Renal cortex interstitium (tissue), 11 donors: ENCODE results near the gene TPST1. TPM values are rescaled to one million over a fixed set of nuclear protein-coding genes. Genes with fewer than 3 reads are reported as not detected.
"Not testable (repeated sequence)": the region's sequence is repeated elsewhere in the genome, so short reads cannot be mapped to it uniquely, and the experiment has no call there.

Experiments used
- DNase-seq, 11 donors: peaks; one replicate each; pipeline ENCODE4 v3.0.0-alpha.2; 2013; ENCODE audit warnings: low read depth in 9 of 11, low spot score in 4 of 11; ENCODE audit errors: extremely low read depth in 1 of 11
- polyA plus RNA-seq, 3 donors: library from polyadenylated mRNA; unstranded; fragments of 120-200 nt; gene quantifications; one replicate each; pipeline ENCODE4 v1.2.1, GENCODE V29; 2013; ENCODE audit not compliant: insufficient read length in 3 of 3

Gene TPST1
- polyA plus RNA-seq, 3 donors, result 40.8 to 43.6 (median 41.8) TPM

DNA sequence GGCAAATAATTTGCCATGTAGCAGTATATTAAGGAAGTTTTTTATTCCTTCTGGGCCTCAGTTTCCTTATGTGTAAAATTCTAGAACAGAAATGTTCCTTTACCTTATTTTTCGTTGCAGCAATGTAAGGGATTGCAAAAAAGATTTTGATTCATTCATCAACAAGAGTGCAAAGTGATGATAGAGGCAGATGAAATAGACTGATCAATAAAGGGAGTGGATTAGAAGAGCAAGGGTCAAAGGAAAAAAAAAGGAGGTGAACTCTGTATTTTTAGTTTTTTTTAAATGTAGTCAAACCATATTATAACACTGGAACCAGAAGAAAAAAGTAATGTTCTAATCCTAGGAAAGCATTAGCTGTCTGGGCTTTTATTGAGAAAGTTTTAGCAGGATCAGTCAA, 14.7 kb downstream of the TPST1 start:
- DNase-seq, result no peak

DNA sequence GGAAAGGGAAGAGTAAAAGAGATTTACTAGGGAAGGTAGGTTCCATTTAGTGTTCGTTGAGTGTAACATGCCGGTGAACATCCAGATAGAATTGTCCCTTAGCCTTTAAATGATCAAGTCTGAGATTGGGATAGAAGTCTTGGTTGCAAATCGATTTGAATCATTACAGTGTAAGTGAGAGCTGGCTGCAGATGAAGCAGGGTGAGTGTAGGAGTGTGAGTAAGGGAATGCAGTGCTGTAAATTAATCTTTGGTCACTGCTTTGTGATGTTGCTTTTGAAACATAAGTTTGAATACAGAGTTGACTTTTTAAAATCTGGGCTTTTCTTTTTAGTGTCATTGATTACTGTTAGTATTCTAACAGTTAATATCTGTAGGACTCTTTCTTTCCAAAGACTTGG, 16.3 kb downstream of the TPST1 start:
- DNase-seq, result no peak

DNA sequence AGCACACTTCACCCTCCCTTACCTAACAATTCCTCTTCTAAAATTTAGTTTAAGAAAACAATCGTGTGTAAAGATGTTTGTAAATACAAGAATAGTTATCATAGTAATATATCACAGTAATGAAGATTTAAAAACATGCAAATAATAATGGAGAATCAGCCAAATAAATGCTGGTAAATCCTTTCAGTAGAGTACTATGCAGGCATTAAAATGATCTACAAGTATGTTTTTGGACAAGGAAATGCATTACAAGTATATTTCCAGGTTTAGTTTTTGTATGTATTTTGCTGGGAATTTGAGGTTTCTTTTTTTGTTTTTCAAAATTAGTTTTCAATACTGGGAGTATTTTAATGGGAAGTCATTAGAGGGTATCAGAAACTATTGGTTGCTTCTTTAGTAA, 22.7 kb downstream of the TPST1 start:
- no peak for DNase-seq

DNA sequence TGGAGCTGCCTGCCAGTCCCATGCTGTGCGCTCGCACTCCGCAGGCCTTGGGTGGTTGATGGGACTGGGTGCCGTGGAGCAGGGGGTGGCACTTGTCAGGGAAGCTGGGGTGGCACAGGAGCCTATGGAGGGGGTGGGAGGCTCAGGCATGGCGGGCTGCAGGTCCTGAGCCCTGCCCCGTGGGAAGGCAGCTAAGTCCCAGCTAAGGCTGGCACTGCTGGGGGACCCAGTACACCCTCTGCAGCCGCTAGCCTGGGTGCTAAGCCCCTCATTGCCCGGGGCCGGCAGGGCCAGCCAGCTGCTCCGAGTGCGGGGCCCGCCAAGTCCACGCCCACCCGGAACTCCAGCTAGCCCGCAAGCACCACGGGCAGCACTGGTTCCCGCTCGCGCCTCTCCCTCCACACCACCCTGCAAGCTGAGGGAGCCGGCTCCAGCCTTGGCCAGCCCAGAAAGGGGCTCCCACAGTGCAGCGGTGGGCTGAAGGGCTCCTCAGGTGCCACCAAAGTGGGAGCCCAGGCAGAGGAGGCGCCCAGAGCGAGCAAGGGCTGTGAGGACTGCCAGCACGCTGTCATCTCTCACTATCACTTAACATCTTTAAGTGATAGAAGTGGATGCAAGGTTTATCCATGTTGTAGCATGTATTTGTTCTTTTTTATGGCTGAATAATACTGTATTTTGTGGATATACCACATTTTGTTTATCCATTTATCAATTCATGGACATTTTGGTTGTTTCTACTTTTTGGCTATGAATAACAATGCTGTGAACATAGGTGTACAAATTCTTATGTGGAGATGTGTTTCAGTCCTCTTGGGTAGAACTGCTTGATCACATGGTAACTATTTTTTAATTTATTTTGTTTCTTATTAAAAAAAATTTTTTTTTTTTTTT, 26.4 kb downstream of the TPST1 start:
- DNase-seq, result not testable (repeated sequence)

DNA sequence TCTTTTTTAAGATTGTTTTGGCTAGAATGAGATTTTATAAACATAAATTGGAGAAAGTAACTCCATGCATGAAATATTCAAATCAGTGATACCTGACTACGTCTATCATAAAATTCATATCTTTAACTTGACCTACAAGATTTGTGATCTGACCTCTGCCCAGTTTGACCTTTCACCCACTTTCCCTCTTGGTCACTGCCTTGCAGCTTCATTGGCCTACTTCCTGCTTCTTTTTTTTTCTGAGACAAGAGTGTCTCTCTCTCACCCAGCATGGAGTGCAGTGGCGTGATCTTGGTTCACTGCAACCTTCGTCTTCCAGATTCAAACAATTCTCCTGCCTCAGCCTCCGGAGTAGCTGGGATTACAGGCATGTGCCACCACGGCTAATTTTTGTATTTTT, 28.5 kb downstream of the TPST1 start:
- no peak for DNase-seq

DNA sequence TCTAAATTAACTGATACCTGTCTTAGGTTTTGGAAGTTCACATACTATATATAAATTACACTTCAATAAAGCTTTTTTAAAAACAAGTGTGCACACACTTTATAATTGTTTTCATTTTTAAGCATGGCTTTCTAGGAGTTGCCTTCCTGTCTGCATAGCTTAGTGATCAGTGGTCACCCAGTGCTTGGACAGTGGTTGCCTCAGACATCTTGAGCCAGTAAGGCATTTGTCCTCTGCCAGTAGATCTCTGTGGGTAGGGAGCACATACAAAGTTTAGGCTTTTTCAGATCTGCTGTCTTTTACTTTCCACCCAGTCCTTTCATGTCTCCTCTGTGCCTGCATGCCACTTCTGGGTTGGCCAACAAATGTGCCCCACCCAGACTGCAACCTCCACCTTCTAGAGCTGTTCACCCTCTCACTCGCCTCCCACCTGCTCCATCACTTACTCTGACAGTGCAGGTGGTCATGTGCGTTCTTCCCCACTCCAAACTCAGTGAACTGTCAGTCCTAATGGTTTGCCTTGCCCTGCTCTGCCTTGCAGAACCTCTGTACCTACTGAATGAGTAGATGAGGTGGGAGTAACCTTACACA, 31.7 kb downstream of the TPST1 start:
- no peak for DNase-seq

DNA sequence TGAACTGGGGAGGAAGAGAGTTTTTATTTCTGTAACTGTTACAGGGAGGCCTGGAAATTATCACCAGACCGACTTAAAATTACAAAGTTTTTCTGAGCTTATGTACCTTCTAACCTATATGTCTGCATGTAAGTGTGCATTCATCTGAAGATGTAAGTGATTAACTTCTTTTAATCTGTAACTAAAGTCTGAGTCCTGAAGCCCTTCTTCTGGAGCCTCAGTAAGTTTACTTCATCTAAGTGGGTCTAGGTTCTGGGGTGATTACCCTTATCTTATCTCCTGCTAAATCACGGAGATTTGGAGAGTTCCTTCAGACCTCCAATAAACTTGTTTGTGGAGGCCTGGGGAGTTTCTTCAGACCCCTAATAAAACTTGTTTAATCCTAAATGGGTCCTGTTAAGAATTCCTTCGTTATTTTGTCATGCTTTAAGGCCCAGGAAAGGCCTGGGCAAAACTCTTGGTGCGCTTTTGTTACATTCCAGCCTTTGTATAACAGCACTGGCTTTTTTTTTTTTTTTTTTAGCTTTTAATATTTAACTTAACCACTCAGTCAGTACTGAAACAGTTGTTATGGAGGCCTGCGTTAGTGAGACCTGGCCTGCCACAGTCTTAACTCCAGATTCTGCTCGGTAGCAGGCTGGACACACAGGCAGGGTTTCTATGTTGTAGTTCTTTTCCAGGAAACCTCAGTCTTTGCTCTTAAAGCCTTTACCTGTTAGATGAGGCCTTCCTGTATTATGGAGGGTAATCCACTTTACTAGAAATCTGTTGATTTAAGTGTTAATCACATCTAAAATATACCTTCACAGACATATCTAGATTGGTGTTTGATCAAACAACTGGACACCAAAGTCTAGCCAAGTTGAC, 33.0 kb downstream of the TPST1 start:
- peak in 2 of 11 donors; percentile 11 to 39 for DNase-seq

DNA sequence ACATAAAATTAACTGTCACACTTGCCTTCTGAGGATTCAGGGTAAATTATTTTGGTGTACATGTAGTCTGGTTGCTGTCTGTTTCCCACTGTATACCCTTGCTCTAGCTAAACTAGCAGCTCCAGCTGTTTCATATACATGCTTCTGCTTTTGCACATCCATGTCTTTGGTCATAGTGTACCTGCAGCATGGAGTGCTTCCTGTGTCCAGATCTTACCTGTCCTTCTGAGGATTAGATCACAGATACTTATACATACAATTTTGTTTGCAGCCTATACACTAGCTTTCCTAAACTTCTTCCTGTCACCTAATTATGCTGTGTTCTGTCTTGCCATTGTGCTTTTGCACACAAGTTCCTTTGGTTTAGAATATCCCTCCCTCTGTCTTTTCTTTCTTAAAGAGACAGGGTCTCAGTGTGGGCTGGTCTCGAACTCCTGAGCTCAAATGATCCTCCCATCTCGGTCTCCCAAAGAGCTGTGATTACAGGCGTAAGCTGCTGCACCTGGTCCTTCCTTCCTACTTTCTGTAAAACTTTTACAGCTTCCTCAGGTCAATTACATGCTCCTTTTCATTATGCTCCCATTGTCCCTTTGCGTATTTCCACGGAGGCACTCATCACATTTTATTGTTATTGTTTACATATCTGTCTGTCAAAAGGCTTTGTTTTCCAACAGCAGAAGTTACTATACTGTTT, 33.8 kb downstream of the TPST1 start:
- DNase-seq, result no peak

DNA sequence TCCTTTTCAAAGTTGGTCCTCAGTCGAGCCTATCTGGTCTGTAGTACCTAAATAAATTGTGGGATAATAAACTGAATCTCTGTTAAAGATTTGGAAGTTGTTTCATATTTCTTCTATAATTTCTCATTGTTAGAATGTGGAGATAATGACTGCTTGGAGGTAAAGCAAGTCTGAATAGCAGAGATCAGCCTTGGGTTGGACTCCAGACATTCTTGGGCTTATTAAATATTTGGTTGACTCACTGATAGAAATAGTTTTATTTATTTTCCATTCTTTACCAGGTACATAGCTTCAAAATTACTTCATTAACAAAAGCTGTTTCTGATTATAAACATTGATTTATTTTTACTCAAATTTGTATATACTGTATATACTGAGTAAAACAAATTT, 34.3 kb downstream of the TPST1 start:
- DNase-seq, result no peak

DNA sequence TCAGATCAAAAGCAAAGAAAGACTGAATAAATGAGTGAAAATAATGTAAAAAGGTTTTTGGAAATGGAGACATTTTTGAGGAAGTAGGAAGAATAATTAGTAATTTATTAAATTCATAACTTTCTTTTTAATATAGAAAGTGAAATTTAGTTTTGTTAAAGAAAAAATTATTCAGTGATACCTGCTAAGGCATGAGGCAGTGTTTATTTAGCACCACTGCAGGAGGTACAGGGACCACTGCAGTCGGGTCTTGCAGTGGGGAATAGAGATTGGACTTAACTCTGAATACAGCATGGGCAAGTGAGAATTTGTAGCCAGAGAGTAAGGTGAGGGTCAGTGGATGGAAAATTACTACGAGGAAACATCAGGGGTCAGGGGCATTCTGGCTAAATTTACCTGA, 39.9 kb downstream of the TPST1 start:
- DNase-seq, result no peak

DNA sequence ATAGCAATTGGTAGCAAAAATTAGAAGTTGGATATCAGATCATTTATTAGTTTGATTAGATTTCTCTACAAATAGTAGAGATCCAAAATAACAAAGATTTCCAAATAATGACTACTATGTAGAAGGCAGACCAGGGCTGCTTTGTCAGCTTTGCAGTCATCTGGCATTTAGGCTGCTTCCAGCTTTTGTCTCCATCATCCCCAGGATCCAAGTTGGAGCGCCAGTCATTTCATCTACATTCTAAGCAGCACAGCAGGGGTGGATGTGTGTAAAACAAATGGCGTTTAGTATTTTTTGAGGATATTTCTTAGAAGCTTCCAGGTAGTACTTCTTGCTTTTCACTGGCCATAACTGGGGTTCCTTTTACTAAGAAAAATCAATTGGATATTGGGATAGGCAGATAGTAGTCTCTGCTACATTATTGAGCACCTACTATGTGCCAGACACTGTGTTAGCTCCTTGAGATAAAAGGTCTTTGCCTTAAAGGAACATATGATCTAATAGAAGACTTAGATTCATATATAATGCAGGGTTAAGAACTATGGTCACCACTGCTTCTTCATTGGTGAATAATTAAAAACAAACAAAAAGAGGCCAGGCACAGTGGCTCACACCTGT, 41.5 kb downstream of the TPST1 start:
- DNase-seq, result no peak

DNA sequence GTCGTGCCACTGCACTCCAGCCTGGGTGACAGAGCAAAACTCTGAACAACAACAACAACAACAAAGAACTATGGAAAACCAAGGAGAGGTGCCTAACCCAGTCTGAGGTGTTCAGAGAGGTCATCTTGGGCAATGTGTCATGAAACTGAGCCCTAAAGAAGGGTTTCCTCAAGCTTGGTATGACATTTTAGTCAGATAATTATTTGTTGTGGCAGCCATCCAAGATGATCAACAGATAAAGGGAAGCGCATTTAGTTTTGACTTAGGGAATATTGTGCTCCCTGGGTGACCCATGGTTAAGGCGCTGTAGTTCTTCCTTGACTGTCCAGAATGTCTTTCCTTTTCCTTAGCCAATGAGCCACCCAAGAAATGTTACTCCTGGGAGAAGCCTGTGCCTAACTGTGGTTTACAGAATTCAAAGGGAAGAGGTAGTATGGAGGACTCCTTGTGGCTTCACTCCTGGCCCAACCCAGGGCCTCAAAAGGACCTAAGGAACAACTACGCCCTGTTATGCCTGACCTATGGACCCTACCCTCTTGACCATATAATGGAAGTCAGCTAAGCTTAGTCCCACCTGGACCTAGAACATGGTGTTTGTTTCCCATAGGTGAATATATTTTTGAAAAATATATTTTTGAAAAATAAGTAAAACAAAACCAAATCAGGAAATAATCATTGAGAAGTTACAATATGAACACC, 42.4 kb downstream of the TPST1 start:
- no peak for DNase-seq

DNA sequence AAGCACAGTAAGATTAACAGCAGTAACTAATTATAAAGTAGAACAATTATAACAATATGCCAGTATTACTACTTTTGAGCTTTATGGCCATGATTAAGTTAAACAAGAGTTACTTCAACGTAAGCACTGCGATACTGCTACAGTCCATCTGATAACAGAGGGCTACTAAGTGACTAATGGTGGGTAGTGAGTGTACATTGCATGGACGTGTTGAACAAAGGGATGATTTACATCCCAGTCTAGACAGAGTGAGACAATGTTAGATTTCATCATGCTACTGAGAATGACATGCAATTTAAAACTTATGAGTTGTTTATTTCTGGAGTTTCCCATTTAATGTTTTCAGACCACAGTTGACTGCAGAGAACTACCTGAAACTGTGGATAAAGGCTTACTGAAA, 45.6 kb downstream of the TPST1 start:
- DNase-seq, result no peak

DNA sequence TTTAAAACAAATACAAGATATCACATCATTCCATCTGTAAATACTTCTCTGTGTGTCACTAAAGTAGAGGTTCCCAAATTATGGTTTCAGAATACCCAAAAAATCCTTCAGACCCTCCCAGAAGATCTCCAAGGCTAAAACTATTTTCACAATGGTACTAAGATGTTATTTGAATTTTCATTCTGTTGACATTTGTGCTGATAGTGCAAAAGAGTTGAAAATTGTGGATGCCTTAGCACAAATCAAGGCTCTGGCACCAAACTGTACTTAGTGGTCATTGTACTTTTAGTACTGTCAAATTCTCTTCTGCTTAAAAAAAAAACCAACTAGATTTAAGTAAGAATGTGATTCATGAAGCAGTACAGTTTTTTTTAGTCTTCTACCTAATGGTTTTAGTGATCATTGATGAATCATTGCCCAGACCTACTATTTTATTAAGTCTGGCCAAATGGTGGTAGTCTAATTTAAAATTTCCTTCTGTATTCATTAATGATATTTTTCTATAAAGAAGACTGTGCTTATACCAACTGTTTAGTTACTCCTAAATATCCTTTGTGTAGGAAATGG, 50.5 kb downstream of the TPST1 start:
- no peak for DNase-seq

DNA sequence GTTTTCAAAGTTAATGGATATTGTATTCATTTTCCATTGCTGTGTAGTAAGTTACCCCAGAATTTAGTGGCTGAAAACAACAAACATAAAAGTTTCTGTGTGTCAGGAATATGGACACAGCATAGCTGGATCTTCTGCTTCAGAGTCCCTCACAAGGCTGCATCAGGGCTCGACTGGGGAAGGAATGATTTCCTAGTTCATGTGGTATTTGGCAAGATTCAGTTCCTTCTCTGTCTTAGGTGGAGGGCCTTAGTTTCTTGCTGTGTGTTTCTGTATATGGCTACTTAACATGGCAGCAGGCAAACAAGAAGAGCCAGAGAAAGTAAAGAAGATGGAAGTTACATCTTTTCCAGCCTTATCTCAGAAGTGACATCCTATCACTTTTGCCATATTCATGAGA, 51.1 kb downstream of the TPST1 start:
- DNase-seq, result no peak

DNA sequence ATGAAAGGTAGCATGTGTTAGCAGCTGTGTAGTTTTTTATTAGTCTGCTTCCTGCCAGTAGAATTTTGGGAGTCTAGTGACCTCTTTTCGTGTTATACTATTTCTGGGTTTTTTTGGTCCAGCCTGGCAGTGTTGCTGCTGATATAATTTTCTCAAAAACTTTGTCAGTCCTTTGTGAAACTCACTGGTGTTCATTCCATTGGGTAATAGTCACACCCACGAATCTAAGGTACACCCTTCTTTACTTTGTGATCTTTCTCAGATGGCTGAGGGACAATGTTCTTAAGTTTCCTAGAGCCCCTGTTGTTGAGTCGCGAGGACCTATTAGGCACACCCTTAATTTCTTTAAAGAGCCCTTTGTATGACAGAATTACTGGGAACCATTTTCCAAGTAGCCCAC, 52.3 kb downstream of the TPST1 start:
- DNase-seq, result no peak

DNA sequence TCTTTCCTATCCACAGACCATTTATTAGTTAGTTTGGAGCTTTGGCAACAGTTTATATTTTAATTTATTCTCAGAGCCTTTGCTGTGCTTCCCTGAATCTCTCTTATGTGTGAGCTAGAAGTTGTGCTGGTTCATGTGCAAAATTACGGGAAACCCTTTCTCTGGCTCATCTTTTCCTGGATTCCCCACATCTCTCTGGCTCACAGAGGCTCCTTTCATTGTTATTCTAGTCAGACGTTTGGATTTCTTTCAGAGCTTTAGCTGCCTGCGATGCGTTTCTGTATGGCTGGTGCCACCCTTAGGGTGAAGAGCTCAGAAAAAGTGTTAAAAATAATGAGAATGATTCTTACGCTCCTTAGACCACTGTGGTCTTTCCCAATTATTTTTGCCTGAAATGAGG, 53.3 kb downstream of the TPST1 start:
- DNase-seq, result no peak

DNA sequence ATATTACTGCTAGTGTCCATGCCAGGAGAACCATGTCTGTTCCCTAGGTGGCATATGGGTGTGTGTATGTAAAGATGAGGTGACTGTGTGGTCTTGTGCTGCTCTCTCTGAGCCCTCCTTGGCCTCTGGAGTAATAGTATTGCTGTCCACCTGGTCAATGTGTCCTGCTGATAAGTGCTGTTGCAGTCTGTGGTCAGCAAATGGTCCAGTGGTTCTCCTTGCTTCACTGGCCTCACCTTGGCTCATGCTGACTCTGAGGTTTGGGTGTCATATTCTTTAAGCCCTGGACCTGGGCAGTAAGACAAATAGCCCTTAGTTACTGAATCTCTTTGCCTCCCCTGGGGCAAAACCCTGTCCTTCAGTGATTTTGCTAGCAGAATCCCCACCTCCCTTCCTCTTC, 56.8 kb downstream of the TPST1 start:
- DNase-seq, result no peak
